IMR-90 (cell line): Measurements from ENCODE around the gene FSTL5.

Experiments used
- BHLHE40 ChIP-seq: fragments of 150-350 bp; IDR thresholded peaks from 2 replicates; pipeline ENCODE4 v1.6.1; 2016; ENCODE audit warnings: mild to moderate bottlenecking, low read depth, low read length
- CEBPB ChIP-seq: IDR thresholded peaks from 2 replicates; pipeline ENCODE4 v1.6.1; 2012; ENCODE audit warnings: low read depth, low read length, improper control_type of control experiment
- ELK1 ChIP-seq: fragments of 150-350 bp; IDR thresholded peaks from 2 replicates; pipeline ENCODE4 v1.6.1; 2016; ENCODE audit warnings: low read depth, mild to moderate bottlenecking, low read length, moderate library complexity, borderline replicate concordance
- FOS ChIP-seq: fragments of 150-350 bp; IDR thresholded peaks from 2 replicates; pipeline ENCODE4 v1.6.1; 2016; ENCODE audit warnings: low read depth, low read length
- MAFK ChIP-seq: IDR thresholded peaks from 2 replicates; pipeline ENCODE4 v1.6.1; 2012; ENCODE audit warnings: low read depth, low read length, improper control_type of control experiment
- MAZ ChIP-seq: IDR thresholded peaks from 2 replicates; pipeline ENCODE4 v1.6.1; 2012; ENCODE audit warnings: low read depth, mild to moderate bottlenecking, low read length, improper control_type of control experiment, moderate library complexity, borderline replicate concordance
- POLR2A ChIP-seq: IDR thresholded peaks from 2 replicates; pipeline ENCODE4 v1.6.1; 2012; ENCODE audit warnings: mild to moderate bottlenecking, low read depth, low read length
- RCOR1 ChIP-seq: IDR thresholded peaks from 2 replicates; pipeline ENCODE4 v1.6.1; 2012; ENCODE audit warnings: mild to moderate bottlenecking, low read length, improper control_type of control experiment; ENCODE audit not compliant: insufficient replicate concordance
- RFX5 ChIP-seq: IDR thresholded peaks from 2 replicates; pipeline ENCODE4 v1.8.0; 2012; ENCODE audit warnings: low read depth, mild to moderate bottlenecking, low read length, moderate library complexity
- SMC3 ChIP-seq: fragments of 150-350 bp; IDR thresholded peaks from 2 replicates; pipeline ENCODE4 v1.6.1; 2016; ENCODE audit warnings: low read depth, mild to moderate bottlenecking, antibody characterized with exemption, low read length, moderate library complexity
- USF2 ChIP-seq: fragments of 150-350 bp; IDR thresholded peaks from 2 replicates; pipeline ENCODE4 v1.6.1; 2017; ENCODE audit warnings: mild to moderate bottlenecking, antibody characterized with exemption, low read length, low read depth
- TF ChIP-seq, protein P1 (sequence below): conservative IDR thresholded peaks from 2 replicates; pipeline ENCODE4 v1.5.1; 2012; ENCODE audit warnings: mild to moderate bottlenecking, low read depth, low read length, improper control_type of control experiment

- TF ChIP-seq ELK1 (no peak), MAZ (no peak), POLR2A (no peak), BHLHE40 (no peak), CEBPB (no peak), FOS (no peak), SMC3 (no peak), RCOR1 (no peak), USF2 (no peak), RFX5 (no peak), MAFK (no peak)
- TF ChIP-seq, protein P1, sequence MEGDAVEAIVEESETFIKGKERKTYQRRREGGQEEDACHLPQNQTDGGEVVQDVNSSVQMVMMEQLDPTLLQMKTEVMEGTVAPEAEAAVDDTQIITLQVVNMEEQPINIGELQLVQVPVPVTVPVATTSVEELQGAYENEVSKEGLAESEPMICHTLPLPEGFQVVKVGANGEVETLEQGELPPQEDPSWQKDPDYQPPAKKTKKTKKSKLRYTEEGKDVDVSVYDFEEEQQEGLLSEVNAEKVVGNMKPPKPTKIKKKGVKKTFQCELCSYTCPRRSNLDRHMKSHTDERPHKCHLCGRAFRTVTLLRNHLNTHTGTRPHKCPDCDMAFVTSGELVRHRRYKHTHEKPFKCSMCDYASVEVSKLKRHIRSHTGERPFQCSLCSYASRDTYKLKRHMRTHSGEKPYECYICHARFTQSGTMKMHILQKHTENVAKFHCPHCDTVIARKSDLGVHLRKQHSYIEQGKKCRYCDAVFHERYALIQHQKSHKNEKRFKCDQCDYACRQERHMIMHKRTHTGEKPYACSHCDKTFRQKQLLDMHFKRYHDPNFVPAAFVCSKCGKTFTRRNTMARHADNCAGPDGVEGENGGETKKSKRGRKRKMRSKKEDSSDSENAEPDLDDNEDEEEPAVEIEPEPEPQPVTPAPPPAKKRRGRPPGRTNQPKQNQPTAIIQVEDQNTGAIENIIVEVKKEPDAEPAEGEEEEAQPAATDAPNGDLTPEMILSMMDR, result no peak
Observed at GRCh38 chr4:162126729-162127128, 37.1 kb downstream of the FSTL5 start.
